NCI-H187 (cell line): ENCODE measurements around the gene KIZ.
"Not testable (repeated sequence)": the region's sequence is repeated elsewhere in the genome, so short reads cannot be mapped to it uniquely, and the experiment has no call there.

Source experiments
- DNase-seq, 2 experiments: peaks; one replicate each; lab custom pipeline; 2025; lab: John Stamatoyannopoulos, UW

The KIZ gene

GRCh38 chr20:21229163-21229562 lies 103.3 kb downstream of the KIZ start:
- DNase-seq, result no peak

GRCh38 chr20:21230220-21230619 lies 104.3 kb downstream of the KIZ start:
- DNase-seq, result no peak

- DNase-seq, result no peak
Measured at GRCh38 chr20:21230686-21231085, 104.8 kb downstream of the KIZ start.

- no peak for DNase-seq
Measured at GRCh38 chr20:21232546-21233280, 106.8 kb downstream of the KIZ start.

- no peak for DNase-seq
Measured at GRCh38 chr20:21234324-21234723, 108.4 kb downstream of the KIZ start.

GRCh38 chr20:21234806-21235483 lies 109.1 kb downstream of the KIZ start:
- DNase-seq, result no peak

- no peak for DNase-seq
Measured at GRCh38 chr20:21235484-21236445, 109.9 kb downstream of the KIZ start.

GRCh38 chr20:21237956-21238799 lies 112.3 kb downstream of the KIZ start:
- DNase-seq, result no peak

- DNase-seq, result no peak
Measured at GRCh38 chr20:21238818-21239536, 113.1 kb downstream of the KIZ start.

- no peak for DNase-seq
Measured at GRCh38 chr20:21240394-21240793, 114.5 kb downstream of the KIZ start.

- DNase-seq, result no peak
Measured at GRCh38 chr20:21241406-21241805, 115.5 kb downstream of the KIZ start.

GRCh38 chr20:21243811-21244210 lies 117.9 kb downstream of the KIZ start:
- no peak for DNase-seq

- DNase-seq, result no peak
Measured at GRCh38 chr20:21244808-21245207, 118.9 kb downstream of the KIZ start.

GRCh38 chr20:21246161-21246560 lies 120.3 kb downstream of the KIZ start:
- no peak for DNase-seq

- DNase-seq, result not testable (repeated sequence)
Measured at GRCh38 chr20:21247603-21248095, 121.8 kb downstream of the KIZ start.

GRCh38 chr20:21251278-21251677 lies 125.4 kb downstream of the KIZ start:
- DNase-seq, result no peak

GRCh38 chr20:21257192-21257591 lies 131.3 kb downstream of the KIZ start:
- DNase-seq, result no peak

GRCh38 chr20:21258411-21258810 lies 132.5 kb downstream of the KIZ start:
- no peak for DNase-seq

GRCh38 chr20:21259346-21259745 lies 133.5 kb downstream of the KIZ start:
- no peak for DNase-seq

- DNase-seq, result no peak
Measured at GRCh38 chr20:21262812-21263211, 136.9 kb downstream of the KIZ start.
